ENCODE results near the gene PAGE2.

DNA sequence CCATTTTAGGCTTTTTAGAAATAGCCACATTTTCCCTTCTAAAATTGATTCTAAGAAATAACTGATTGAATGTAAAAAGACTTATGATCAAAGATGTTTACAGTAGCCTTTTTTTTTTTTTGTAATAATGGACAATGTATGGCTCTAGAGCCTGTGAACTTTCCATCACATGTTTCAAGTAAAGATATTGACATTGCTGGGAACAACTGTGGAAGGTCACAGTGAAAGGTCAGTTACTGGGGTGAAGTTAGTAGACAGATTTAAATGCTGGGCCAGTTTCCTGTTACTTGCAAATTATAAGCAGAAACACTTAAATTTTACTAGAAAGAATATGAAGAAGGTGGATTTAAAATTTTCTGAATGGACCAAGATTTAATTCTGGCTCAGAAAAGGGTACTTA, 18.4 kb downstream of the PAGE2 start:
- TF ChIP-seq CTCF (IDR thresholded peaks at IDR 0.05): no peak
- no peak for TF ChIP-seq POLR2A (IDR thresholded peaks at IDR 0.05)
